CD8-positive, alpha-beta memory T cell (primary cell): ENCODE measurements around the gene KBTBD6. TPM values are rescaled to one million over a fixed set of nuclear protein-coding genes. Genes with fewer than 3 reads are reported as not detected.
"Not testable (repeated sequence)": the region's sequence is repeated elsewhere in the genome, so short reads cannot be mapped to it uniquely, and the experiment has no call there.

Experiments
- CTCF ChIA-PET: fragments of 350-600 bp; sonication (Branson Sonifier 250); formaldehyde crosslinking; loops from one replicate; lab custom pipeline; 2021; ENCODE audit warnings: antibody characterized with exemption; lab: Charles Lee
- POLR2A ChIA-PET: fragments of 350-600 bp; sonication (Branson Sonifier 250); formaldehyde crosslinking; loops from one replicate; lab custom pipeline; 2021; ENCODE audit warnings: antibody characterized with exemption; lab: Charles Lee
- DNase-seq, 5 donors: peaks; one replicate each; pipeline versions ENCODE4 v3.0.0 to v3.0.0-alpha.2; 2020 to 2022; ENCODE audit warnings: mixed read lengths in 1 of 5
- H3K27ac ChIP-seq: one replicate; pipeline ENCODE4 v1.7.0; 2013; ENCODE audit warnings: low read depth, mild to moderate bottlenecking, low read length, moderate library complexity
- H3K27me3 ChIP-seq: 2 replicates; pipeline ENCODE4 v1.7.0; 2013; ENCODE audit warnings: low read length, mild to moderate bottlenecking; ENCODE audit not compliant: insufficient read depth, poor library complexity, severe bottlenecking
- H3K36me3 ChIP-seq: 2 replicates; pipeline ENCODE4 v1.7.0; 2013; ENCODE audit warnings: mild to moderate bottlenecking, low read length, moderate library complexity; ENCODE audit not compliant: insufficient read depth
- H3K4me1 ChIP-seq: 2 replicates; pipeline ENCODE4 v1.7.0; 2013; ENCODE audit warnings: mild to moderate bottlenecking, low read length, moderate library complexity; ENCODE audit not compliant: insufficient read depth
- H3K4me3 ChIP-seq: 2 replicates; pipeline ENCODE4 v1.7.0; 2013; ENCODE audit warnings: mild to moderate bottlenecking, low read length
- H3K9me3 ChIP-seq: 2 replicates; pipeline ENCODE4 v1.7.0; 2013; ENCODE audit warnings: mild to moderate bottlenecking, low read length
- H3K27ac Mint-ChIP-seq, 8 donors: one replicate each; pipeline ENCODE4 v1.8.0; 2020 to 2021; ENCODE audit warnings: mixed read lengths in 8 of 8, mild to moderate bottlenecking in 6 of 8, inconsistent platforms in 3 of 8, moderate library complexity in 3 of 8
- H3K27me3 Mint-ChIP-seq, 2 donors: one replicate each; pipeline ENCODE4 v1.8.0; 2020 to 2021; ENCODE audit warnings: mixed read lengths in 2 of 2, mild to moderate bottlenecking in 1 of 2, moderate library complexity in 1 of 2
- H3K36me3 Mint-ChIP-seq, 3 donors: one replicate each; pipeline ENCODE4 v1.8.0; 2020 to 2021; ENCODE audit warnings: mixed read lengths in 3 of 3, inconsistent platforms in 1 of 3, mild to moderate bottlenecking in 1 of 3
- H3K4me1 Mint-ChIP-seq, 3 donors: one replicate each; pipeline ENCODE4 v1.8.0; 2020 to 2021; ENCODE audit warnings: mixed read lengths in 3 of 3, inconsistent platforms in 1 of 3, mild to moderate bottlenecking in 1 of 3
- H3K4me3 Mint-ChIP-seq, 7 donors: one replicate each; pipeline ENCODE4 v1.8.0; 2020 to 2021; ENCODE audit warnings: mixed read lengths in 7 of 7, mild to moderate bottlenecking in 6 of 7, moderate library complexity in 4 of 7, inconsistent platforms in 2 of 7
- H3K9me3 Mint-ChIP-seq, 5 donors: one replicate each; pipeline ENCODE4 v1.8.0; 2020 to 2022; ENCODE audit warnings: mixed read lengths in 5 of 5, mild to moderate bottlenecking in 3 of 5, moderate library complexity in 2 of 5, inconsistent platforms in 1 of 5
- polyA plus RNA-seq: library from polyadenylated mRNA; unstranded; fragments of 300-500 nt; fragmentation: Illumina TruSeq; gene quantifications from one replicate; pipeline ENCODE4 v1.2.3, GENCODE V29; 2021
- total RNA-seq, 2 experiments: library from RNA; stranded (reverse); gene quantifications; one replicate each; pipeline ENCODE4 v1.2.3, GENCODE V29; 2021

KBTBD6 gene
- total and polyA plus RNA-seq, 3 experiments from 2014 or later = 4.4 to 6.5 (median 5.9) TPM

DNA sequence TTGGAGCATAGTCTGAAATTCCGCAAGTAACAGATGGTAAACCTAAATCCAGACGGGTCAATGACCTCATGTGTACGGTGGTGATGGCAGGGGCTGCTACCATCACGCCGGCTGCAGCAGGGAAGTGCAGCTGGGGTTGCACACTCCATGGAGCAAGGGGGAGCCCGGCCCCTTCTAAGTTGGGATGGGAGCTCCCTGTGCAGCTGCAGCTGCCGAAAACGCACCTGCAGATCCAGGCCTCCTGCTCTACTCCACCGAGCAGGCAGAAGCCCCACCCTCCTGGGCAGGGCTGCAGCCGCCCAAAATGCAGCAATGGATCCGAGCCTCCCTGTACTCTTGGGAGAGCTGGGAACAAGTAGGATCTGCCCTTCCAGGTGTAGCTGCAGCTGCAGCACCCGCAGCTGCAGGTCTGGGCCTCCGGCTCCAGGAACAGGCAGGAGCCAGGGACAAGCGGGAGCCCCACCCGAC lies 25.5 kb downstream of the KBTBD6 start:
- Histone ChIP-seq H3K9me3 (no peaks in the 10 kb centered on the region), H3K4me1 (no peaks in the 10 kb centered on the region), H3K4me3 (no peak overlapping the region), H3K27ac (no peak overlapping the region), H3K27me3 (no peaks in the 10 kb centered on the region), H3K36me3 (no peaks in the 10 kb centered on the region)
- no peaks in the 10 kb centered on the region for H3K27me3 Mint-ChIP-seq
- H3K4me1 Mint-ChIP-seq = no peaks in the 10 kb centered on the region
- no peaks in the 10 kb centered on the region for H3K9me3 Mint-ChIP-seq
- H3K4me3 Mint-ChIP-seq = no peak overlapping the region
- H3K36me3 Mint-ChIP-seq = no peaks in the 10 kb centered on the region
- CTCF ChIA-PET = no interaction called here
- no peak overlapping the region for H3K27ac Mint-ChIP-seq
- DNase-seq = no peak
- POLR2A ChIA-PET = no interaction called here

GRCh38 chr13:41099986-41100385 lies 32.6 kb downstream of the KBTBD6 start:
- Histone ChIP-seq H3K27ac (no peak overlapping the region), H3K4me3 (no peak overlapping the region), H3K4me1 (no peaks in the 10 kb centered on the region), H3K36me3 (no peaks in the 10 kb centered on the region), H3K27me3 (no peaks in the 10 kb centered on the region), H3K9me3 (no peaks in the 10 kb centered on the region)
- CTCF ChIA-PET = no interaction called here
- no peaks in the 10 kb centered on the region for H3K36me3 Mint-ChIP-seq
- no peaks in the 10 kb centered on the region for H3K9me3 Mint-ChIP-seq
- H3K4me3 Mint-ChIP-seq = no peak overlapping the region
- peaks cover 0 to 5% of the 10 kb centered on the region in 2 donors for H3K27me3 Mint-ChIP-seq
- DNase-seq = no peak
- POLR2A ChIA-PET = no interaction called here
- no peaks in the 10 kb centered on the region for H3K4me1 Mint-ChIP-seq
- no peak overlapping the region for H3K27ac Mint-ChIP-seq

DNA sequence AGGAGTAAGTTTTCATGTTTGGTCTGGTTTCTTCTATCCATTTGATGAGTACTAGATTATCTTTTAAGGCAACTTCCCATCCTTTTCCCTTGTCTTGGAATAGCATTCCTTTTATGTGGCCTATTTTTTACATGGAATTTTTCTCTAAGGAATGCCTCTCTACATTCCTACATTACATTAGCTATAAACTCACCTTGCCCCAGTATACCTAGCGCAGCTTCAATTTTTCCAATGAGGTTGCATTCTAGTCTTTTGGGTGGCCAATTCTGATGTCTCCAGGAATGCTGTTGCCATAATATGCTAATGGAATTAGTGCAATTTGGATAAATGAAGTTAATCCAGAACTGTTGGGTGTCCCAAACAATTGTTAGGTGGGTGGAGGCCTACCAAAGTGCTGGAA lies 33.8 kb downstream of the KBTBD6 start:
- ChIA-PET CTCF (interaction anchor here (0.5 kb wide), 1 partner anchor 323 kb away, joined by 3 read pairs; no protein-coding TSS in a partner anchor), POLR2A (no interaction called here)
- Mint-ChIP-seq H3K27ac (no peak overlapping the region), H3K4me1 (no peaks in the 10 kb centered on the region), H3K9me3 (no peaks in the 10 kb centered on the region), H3K36me3 (no peaks in the 10 kb centered on the region), H3K27me3 (peaks cover 0 to 5% of the 10 kb centered on the region in 2 donors), H3K4me3 (no peak overlapping the region)
- Histone ChIP-seq H3K4me3 (no peak overlapping the region), H3K9me3 (no peaks in the 10 kb centered on the region), H3K27me3 (no peaks in the 10 kb centered on the region), H3K4me1 (no peaks in the 10 kb centered on the region), H3K36me3 (no peaks in the 10 kb centered on the region), H3K27ac (no peak overlapping the region)
- DNase-seq = no peak

GRCh38 chr13:41095681-41096080 lies 36.9 kb downstream of the KBTBD6 start:
- H3K4me3 Mint-ChIP-seq, H3K27me3 Mint-ChIP-seq, H3K36me3 ChIP-seq, H3K9me3 Mint-ChIP-seq, CTCF ChIA-PET, DNase-seq, H3K27me3 ChIP-seq, H3K9me3 ChIP-seq, H3K4me1 Mint-ChIP-seq, H3K36me3 Mint-ChIP-seq, H3K4me1 ChIP-seq, H3K27ac Mint-ChIP-seq, H3K4me3 ChIP-seq, H3K27ac ChIP-seq, POLR2A ChIA-PET: not testable (repeated sequence)

DNA sequence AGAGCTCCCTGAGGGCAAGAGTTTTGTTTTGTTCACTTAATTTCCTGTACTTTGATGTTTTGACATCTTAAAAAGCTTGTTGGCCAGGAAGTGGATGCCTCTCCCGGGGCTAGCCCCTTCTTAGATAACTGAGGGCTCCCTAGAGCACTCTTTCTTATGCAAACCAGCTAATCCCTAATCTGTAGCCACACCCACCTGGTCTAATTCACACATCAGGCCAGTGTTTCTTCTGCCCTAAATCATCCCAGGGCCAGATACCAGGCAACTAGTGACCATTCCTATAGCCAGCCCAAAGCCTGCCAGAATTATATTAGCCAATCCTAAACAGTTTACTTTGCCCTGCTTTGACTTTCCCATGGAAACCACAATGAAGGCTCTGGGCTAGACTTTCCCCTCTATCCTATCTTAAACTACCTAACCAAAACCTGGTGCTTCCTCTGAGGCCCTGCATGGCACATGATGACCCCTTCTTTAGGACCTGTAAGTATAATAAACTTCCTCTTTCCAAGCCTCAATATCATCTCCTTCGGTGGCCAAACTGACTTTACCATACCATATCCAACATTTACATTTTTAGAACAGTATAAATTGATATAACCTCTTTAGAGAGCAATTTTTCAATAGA lies 46.5 kb downstream of the KBTBD6 start:
- CTCF ChIA-PET = no interaction called here

GRCh38 chr13:41079725-41080124 lies 52.9 kb downstream of the KBTBD6 start:
- ChIA-PET CTCF (no interaction called here), POLR2A (no interaction called here)
- H3K27ac Mint-ChIP-seq = peak overlapping the region in 1 of 8 donors; percentile 71
- H3K4me3 ChIP-seq = no peak overlapping the region
- peaks cover 0 to 3% (median 0%) of the 10 kb centered on the region in 3 donors for H3K4me1 Mint-ChIP-seq
- H3K27me3 Mint-ChIP-seq = no peaks in the 10 kb centered on the region
- H3K36me3 ChIP-seq = peaks cover 15% of the 10 kb centered on the region
- no peak overlapping the region for H3K27ac ChIP-seq
- H3K9me3 Mint-ChIP-seq = no peaks in the 10 kb centered on the region
- H3K4me3 Mint-ChIP-seq = no peak overlapping the region
- H3K9me3 ChIP-seq = no peaks in the 10 kb centered on the region
- no peaks in the 10 kb centered on the region for H3K27me3 ChIP-seq
- H3K4me1 ChIP-seq = no peaks in the 10 kb centered on the region
- peaks cover 23 to 72% (median 29%) of the 10 kb centered on the region in 3 donors for H3K36me3 Mint-ChIP-seq
- no peak for DNase-seq

More for the DNA sequence above, 46.5 kb downstream of the KBTBD6 start:
- Histone ChIP-seq H3K36me3 (peaks cover 5% of the 10 kb centered on the region), H3K4me3 (no peak overlapping the region), H3K4me1 (no peaks in the 10 kb centered on the region), H3K27me3 (no peaks in the 10 kb centered on the region), H3K9me3 (no peaks in the 10 kb centered on the region), H3K27ac (no peak overlapping the region)
- peaks cover 0 to 6% (median 6%) of the 10 kb centered on the region in 3 donors for H3K4me1 Mint-ChIP-seq
- no peaks in the 10 kb centered on the region for H3K9me3 Mint-ChIP-seq
- peak overlapping the region in 5 of 8 donors; percentile 12 to 64 (median 31) for H3K27ac Mint-ChIP-seq
- peaks cover 3 to 28% (median 12%) of the 10 kb centered on the region in 3 donors for H3K36me3 Mint-ChIP-seq
- no peaks in the 10 kb centered on the region for H3K27me3 Mint-ChIP-seq
- POLR2A ChIA-PET = no interaction called here
- H3K4me3 Mint-ChIP-seq = no peak overlapping the region
- no peak for DNase-seq

Other genes starting within 250 kb of the KBTBD6 start
- 10 to 100 TPM; 76.8 to 77.6 TPM for gene ELF1, start 113.5 kb downstream of the KBTBD6 start, total RNA-seq
- 139 TPM for gene ELF1, start 113.5 kb downstream of the KBTBD6 start, polyA plus RNA-seq
- gene WBP4, start 71.3 kb downstream of the KBTBD6 start, total RNA-seq = 10 to 100 TPM; 15.5 to 15.8 TPM
- gene WBP4, start 71.3 kb downstream of the KBTBD6 start, polyA plus RNA-seq = 4.7 TPM
- gene KBTBD7, start 61.8 kb upstream of the KBTBD6 start, total RNA-seq = 1 to 10 TPM; 4.1 to 4.4 TPM
- 8.2 TPM for gene KBTBD7, start 61.8 kb upstream of the KBTBD6 start, polyA plus RNA-seq
- gene MTRF1, start 130.8 kb upstream of the KBTBD6 start, total RNA-seq = 10 to 100 TPM; 17.3 to 18.8 TPM
- 11.5 TPM for gene MTRF1, start 130.8 kb upstream of the KBTBD6 start, polyA plus RNA-seq
- 10 to 100 TPM; 23.3 to 24.0 TPM for gene NAA16, start 178.5 kb upstream of the KBTBD6 start, total RNA-seq
- gene NAA16, start 178.5 kb upstream of the KBTBD6 start, polyA plus RNA-seq = 17.0 TPM